HEK293 (cell line): ENCODE results near the gene NOX5.

Experiments used
- CTCF ChIA-PET: fragments of 350-600 bp; formaldehyde crosslinking; extraction: SDS; loops from one replicate; lab custom pipeline; 2021; ENCODE audit warnings: antibody characterized with exemption; lab: Yijun Ruan, JAX
- POLR2A ChIA-PET: fragments of 300-600 bp; formaldehyde crosslinking; extraction: SDS; loops from one replicate; lab custom pipeline; 2020; ENCODE audit warnings: antibody characterized with exemption, inconsistent platforms; lab: Yijun Ruan, JAX
- H3K27ac ChIP-seq: fragments of 200-500 bp; sonication (Bioruptor generic); 2 replicates; pipeline ENCODE4 v1.5.1; 2014; ENCODE audit warnings: low read depth, low read length, control low read depth, inconsistent platforms; ENCODE audit errors: extremely low read depth
- H3K36me3 ChIP-seq, 2 experiments: fragments of 200-500 bp in 1 of 2; sonication (Bioruptor generic) in 1 of 2; 1 replicate in 1 of 2; 2 replicates in 1 of 2; pipeline ENCODE4 v1.5.1; 2014 to 2017; ENCODE audit warnings: inconsistent platforms in 2 of 2, low read length in 2 of 2; ENCODE audit not compliant: control insufficient read depth in 2 of 2, insufficient read depth in 1 of 2
- H3K4me1 ChIP-seq: fragments of 200-500 bp; sonication (Bioruptor generic); 2 replicates; pipeline ENCODE4 v1.5.1; 2014; ENCODE audit warnings: mild to moderate bottlenecking, low read length, inconsistent platforms; ENCODE audit not compliant: control insufficient read depth, insufficient read depth
- H3K4me3 ChIP-seq: 2 replicates; pipeline ENCODE4 v1.5.1; 2011; ENCODE audit warnings: low read depth, mild to moderate bottlenecking, control low read depth, low read length, moderate library complexity
- H3K9me3 ChIP-seq: fragments of 200-500 bp; sonication (Bioruptor generic); 2 replicates; pipeline ENCODE4 v1.5.1; 2014; ENCODE audit warnings: low read depth, low read length, inconsistent platforms; ENCODE audit not compliant: control insufficient read depth, insufficient read depth
- GLI2 ChIP-seq: fragments of 450-650 bp; formaldehyde crosslinking; IDR thresholded peaks from 2 replicates; pipeline ENCODE4; 2017; ENCODE audit warnings: missing biosample characterization, missing genetic modification characterization, low read depth, borderline replicate concordance
- GLIS2 ChIP-seq: fragments of 450-650 bp; formaldehyde crosslinking; IDR thresholded peaks from 2 replicates; pipeline ENCODE4 v1.5.1; 2016; ENCODE audit warnings: missing biosample characterization, missing genetic modification characterization
- KLF16 ChIP-seq: fragments of 450-650 bp; formaldehyde crosslinking; IDR thresholded peaks from 2 replicates; pipeline ENCODE4 v1.5.1; 2017; ENCODE audit warnings: missing biosample characterization, missing genetic modification characterization
- TRIM28 ChIP-seq: IDR thresholded peaks from 2 replicates; pipeline ENCODE4 v1.6.1; 2011; ENCODE audit warnings: low read length, control low read depth, borderline replicate concordance
- ZBTB20 ChIP-seq: fragments of 450-650 bp; formaldehyde crosslinking; IDR thresholded peaks from 2 replicates; pipeline ENCODE4 v1.5.1; 2016; ENCODE audit warnings: missing biosample characterization, missing genetic modification characterization
- ZBTB8A ChIP-seq: fragments of 450-650 bp; formaldehyde crosslinking; IDR thresholded peaks from 2 replicates; pipeline ENCODE4 v1.5.1; 2016; ENCODE audit warnings: missing biosample characterization, missing genetic modification characterization
- ZNF10 ChIP-seq: fragments of 450-650 bp; formaldehyde crosslinking; IDR thresholded peaks from 2 replicates; pipeline ENCODE4 v1.5.1; 2017; ENCODE audit warnings: missing biosample characterization, missing genetic modification characterization
- ZNF157 ChIP-seq: fragments of 450-650 bp; formaldehyde crosslinking; IDR thresholded peaks from 2 replicates; pipeline ENCODE4 v1.5.1; 2016; ENCODE audit warnings: missing biosample characterization, missing genetic modification characterization
- ZNF214 ChIP-seq: fragments of 450-650 bp; formaldehyde crosslinking; IDR thresholded peaks from 2 replicates; pipeline ENCODE4 v1.5.1; 2017; ENCODE audit warnings: missing biosample characterization, mild to moderate bottlenecking, missing genetic modification characterization, borderline replicate concordance
- ZNF221 ChIP-seq: fragments of 450-650 bp; formaldehyde crosslinking; IDR thresholded peaks from 2 replicates; pipeline ENCODE4 v1.5.1; 2017; ENCODE audit warnings: missing biosample characterization, missing genetic modification characterization, borderline replicate concordance
- ZNF26 ChIP-seq: fragments of 450-650 bp; formaldehyde crosslinking; IDR thresholded peaks from 2 replicates; pipeline ENCODE4 v1.5.1; 2016; ENCODE audit warnings: missing biosample characterization, missing genetic modification characterization
- ZNF280D ChIP-seq: fragments of 450-650 bp; formaldehyde crosslinking; IDR thresholded peaks from 2 replicates; pipeline ENCODE4 v1.5.1; 2016; ENCODE audit warnings: missing biosample characterization, missing genetic modification characterization
- ZNF350 ChIP-seq: fragments of 450-650 bp; formaldehyde crosslinking; IDR thresholded peaks from 2 replicates; pipeline ENCODE4 v1.5.0; 2017; ENCODE audit warnings: missing biosample characterization, mild to moderate bottlenecking, missing genetic modification characterization
- ZNF354C ChIP-seq: fragments of 450-650 bp; formaldehyde crosslinking; IDR thresholded peaks from 2 replicates; pipeline ENCODE4 v1.5.1; 2016; ENCODE audit warnings: missing biosample characterization, missing genetic modification characterization, low read depth, borderline replicate concordance
- ZNF366 ChIP-seq: fragments of 450-650 bp; formaldehyde crosslinking; conservative IDR thresholded peaks from 2 replicates; pipeline ENCODE4 v1.5.1; 2016; ENCODE audit warnings: missing biosample characterization, missing genetic modification characterization
- ZNF37A ChIP-seq: fragments of 450-650 bp; IDR thresholded peaks from 2 replicates; pipeline ENCODE4 v1.5.1; 2018; ENCODE audit warnings: missing biosample characterization, missing genetic modification characterization
- ZNF394 ChIP-seq: fragments of 450-650 bp; formaldehyde crosslinking; IDR thresholded peaks from 2 replicates; pipeline ENCODE4 v1.5.1; 2016; ENCODE audit warnings: missing biosample characterization, missing genetic modification characterization, mild to moderate bottlenecking, moderate library complexity, borderline replicate concordance
- ZNF596 ChIP-seq: fragments of 450-650 bp; IDR thresholded peaks from 2 replicates; pipeline ENCODE4 v1.5.0; 2018; ENCODE audit warnings: missing biosample characterization, mild to moderate bottlenecking, missing genetic modification characterization, moderate library complexity
- ZNF629 ChIP-seq: fragments of 450-650 bp; formaldehyde crosslinking; IDR thresholded peaks from 2 replicates; pipeline ENCODE4 v1.5.1; 2017; ENCODE audit warnings: missing biosample characterization, missing genetic modification characterization
- ZNF658 ChIP-seq: fragments of 450-650 bp; formaldehyde crosslinking; IDR thresholded peaks from 2 replicates; pipeline ENCODE4; 2016; ENCODE audit warnings: missing biosample characterization, missing genetic modification characterization
- ZNF670 ChIP-seq: fragments of 450-650 bp; formaldehyde crosslinking; IDR thresholded peaks from 2 replicates; pipeline ENCODE4 v1.5.1; 2016; ENCODE audit warnings: missing biosample characterization, missing genetic modification characterization, low read depth
- ZNF776 ChIP-seq: fragments of 450-650 bp; formaldehyde crosslinking; IDR thresholded peaks from 2 replicates; pipeline ENCODE4 v1.5.0; 2017; ENCODE audit warnings: missing biosample characterization, missing genetic modification characterization, borderline replicate concordance
- ZSCAN16 ChIP-seq: fragments of 450-650 bp; formaldehyde crosslinking; IDR thresholded peaks from 2 replicates; pipeline ENCODE4 v1.5.1; 2016; ENCODE audit warnings: missing biosample characterization, missing genetic modification characterization
- ZSCAN30 ChIP-seq: fragments of 450-650 bp; IDR thresholded peaks from 2 replicates; pipeline ENCODE4 v1.5.1; 2018; ENCODE audit warnings: missing biosample characterization, mild to moderate bottlenecking, missing genetic modification characterization, moderate library complexity
- TF ChIP-seq, protein P1 (sequence below): fragments of 450-650 bp; formaldehyde crosslinking; IDR thresholded peaks from 2 replicates; pipeline ENCODE4 v1.5.1; 2016; ENCODE audit warnings: missing biosample characterization, missing genetic modification characterization
- TF ChIP-seq, protein P2 (sequence below): fragments of 450-650 bp; formaldehyde crosslinking; optimal IDR thresholded peaks from 2 replicates; pipeline ENCODE3; 2016; ENCODE audit warnings: missing biosample characterization, mild to moderate bottlenecking, missing genetic modification characterization
- TF ChIP-seq, protein P3 (sequence below): fragments of 450-650 bp; formaldehyde crosslinking; IDR thresholded peaks from 2 replicates; pipeline ENCODE4 v1.5.1; 2016; ENCODE audit warnings: missing biosample characterization, missing genetic modification characterization
- TF ChIP-seq, protein P4 (sequence below): fragments of 450-650 bp; IDR thresholded peaks from 2 replicates; pipeline ENCODE4 v1.5.1; 2018; ENCODE audit warnings: missing biosample characterization, mild to moderate bottlenecking, missing genetic modification characterization

NOX5 gene

DNA sequence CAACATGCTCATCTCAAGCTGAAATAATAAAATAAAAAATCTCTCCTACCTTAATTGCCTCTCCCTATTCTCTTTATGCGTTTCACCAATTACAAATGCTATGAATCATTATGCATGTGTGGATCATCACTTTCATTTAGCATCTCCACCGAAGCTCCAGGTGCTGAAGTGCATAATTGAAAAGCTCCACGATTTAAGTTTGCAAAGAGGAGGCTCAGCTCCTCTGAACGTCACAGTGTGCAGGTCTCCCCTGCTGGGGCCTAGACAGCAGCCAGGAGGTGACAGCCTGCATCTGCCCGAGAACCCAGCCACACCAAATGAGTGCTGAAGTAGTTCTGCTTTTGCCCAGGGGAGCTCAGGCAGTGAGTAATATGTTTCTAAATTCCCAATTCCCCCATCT, 85.4 kb downstream of the NOX5 start:
- Histone ChIP-seq H3K36me3 (no peaks in the 10 kb centered on the region), H3K9me3 (no peaks in the 10 kb centered on the region), H3K4me3 (no peak overlapping the region), H3K4me1 (no peaks in the 10 kb centered on the region), H3K27ac (no peak overlapping the region)
- ChIA-PET CTCF (no interaction called here), POLR2A (no interaction called here)
- TF ChIP-seq, protein P1, sequence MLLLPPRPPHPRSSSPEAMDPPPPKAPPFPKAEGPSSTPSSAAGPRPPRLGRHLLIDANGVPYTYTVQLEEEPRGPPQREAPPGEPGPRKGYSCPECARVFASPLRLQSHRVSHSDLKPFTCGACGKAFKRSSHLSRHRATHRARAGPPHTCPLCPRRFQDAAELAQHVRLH (tag by site-specific recombination), result no peak
- TF ChIP-seq ZNF37A (tag by site-specific recombination), result no peak
- no peak for TF ChIP-seq ZNF658 (tag by site-specific recombination)
- no peak for TF ChIP-seq ZNF221 (tag by site-specific recombination)
- TF ChIP-seq GLI2 (tag by site-specific recombination), result no peak
- TF ChIP-seq, protein P2, sequence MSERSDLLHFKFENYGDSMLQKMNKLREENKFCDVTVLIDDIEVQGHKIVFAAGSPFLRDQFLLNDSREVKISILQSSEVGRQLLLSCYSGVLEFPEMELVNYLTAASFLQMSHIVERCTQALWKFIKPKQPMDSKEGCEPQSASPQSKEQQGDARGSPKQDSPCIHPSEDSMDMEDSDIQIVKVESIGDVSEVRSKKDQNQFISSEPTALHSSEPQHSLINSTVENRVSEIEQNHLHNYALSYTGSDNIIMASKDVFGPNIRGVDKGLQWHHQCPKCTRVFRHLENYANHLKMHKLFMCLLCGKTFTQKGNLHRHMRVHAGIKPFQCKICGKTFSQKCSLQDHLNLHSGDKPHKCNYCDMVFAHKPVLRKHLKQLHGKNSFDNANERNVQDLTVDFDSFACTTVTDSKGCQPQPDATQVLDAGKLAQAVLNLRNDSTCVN, result no peak
- TF ChIP-seq ZNF776, result no peak
- no peak for TF ChIP-seq ZNF629
- no peak for TF ChIP-seq ZNF394 (tag by site-specific recombination)
- TF ChIP-seq TRIM28, result no peak
- TF ChIP-seq ZNF670 (tag by site-specific recombination), result no peak
- TF ChIP-seq GLIS2, result no peak
- no peak for TF ChIP-seq ZBTB20 (tag by site-specific recombination)
- no peak for TF ChIP-seq ZSCAN30 (tag by site-specific recombination)
- no peak for TF ChIP-seq ZNF596 (tag by site-specific recombination)
- TF ChIP-seq ZNF214 (tag by site-specific recombination), result no peak
- no peak for TF ChIP-seq KLF16

DNA sequence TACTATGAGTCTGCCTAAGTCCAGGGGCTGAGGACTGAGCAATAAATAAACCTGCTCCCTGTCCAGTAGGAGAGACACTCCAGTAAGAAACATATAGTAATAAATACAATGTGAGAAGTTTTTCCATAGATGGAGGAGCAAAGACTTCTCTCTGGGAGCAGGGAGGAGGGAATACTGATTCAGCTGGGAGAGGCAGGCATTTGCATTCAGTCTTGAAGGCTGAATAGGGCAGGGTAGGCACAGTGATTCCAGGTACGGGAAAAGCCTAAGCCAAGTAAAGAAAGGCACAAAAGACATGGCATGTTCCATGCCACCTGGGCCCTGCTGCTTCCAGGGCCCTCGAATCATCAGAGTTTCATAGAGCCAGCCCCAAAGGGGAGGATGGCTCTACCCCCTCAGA, 86.3 kb downstream of the NOX5 start:
- no peaks in the 10 kb centered on the region for H3K36me3 ChIP-seq
- TF ChIP-seq ZNF10 (no peak), ZNF366 (tag by site-specific recombination) (no peak), ZNF350 (tag by site-specific recombination) (no peak), ZNF280D (tag by site-specific recombination) (no peak), ZNF26 (no peak), ZNF157 (tag by site-specific recombination) (no peak), ZSCAN16 (tag by site-specific recombination) (no peak), ZBTB8A (tag by site-specific recombination) (no peak), ZNF354C (no peak)
- TF ChIP-seq, protein P3, sequence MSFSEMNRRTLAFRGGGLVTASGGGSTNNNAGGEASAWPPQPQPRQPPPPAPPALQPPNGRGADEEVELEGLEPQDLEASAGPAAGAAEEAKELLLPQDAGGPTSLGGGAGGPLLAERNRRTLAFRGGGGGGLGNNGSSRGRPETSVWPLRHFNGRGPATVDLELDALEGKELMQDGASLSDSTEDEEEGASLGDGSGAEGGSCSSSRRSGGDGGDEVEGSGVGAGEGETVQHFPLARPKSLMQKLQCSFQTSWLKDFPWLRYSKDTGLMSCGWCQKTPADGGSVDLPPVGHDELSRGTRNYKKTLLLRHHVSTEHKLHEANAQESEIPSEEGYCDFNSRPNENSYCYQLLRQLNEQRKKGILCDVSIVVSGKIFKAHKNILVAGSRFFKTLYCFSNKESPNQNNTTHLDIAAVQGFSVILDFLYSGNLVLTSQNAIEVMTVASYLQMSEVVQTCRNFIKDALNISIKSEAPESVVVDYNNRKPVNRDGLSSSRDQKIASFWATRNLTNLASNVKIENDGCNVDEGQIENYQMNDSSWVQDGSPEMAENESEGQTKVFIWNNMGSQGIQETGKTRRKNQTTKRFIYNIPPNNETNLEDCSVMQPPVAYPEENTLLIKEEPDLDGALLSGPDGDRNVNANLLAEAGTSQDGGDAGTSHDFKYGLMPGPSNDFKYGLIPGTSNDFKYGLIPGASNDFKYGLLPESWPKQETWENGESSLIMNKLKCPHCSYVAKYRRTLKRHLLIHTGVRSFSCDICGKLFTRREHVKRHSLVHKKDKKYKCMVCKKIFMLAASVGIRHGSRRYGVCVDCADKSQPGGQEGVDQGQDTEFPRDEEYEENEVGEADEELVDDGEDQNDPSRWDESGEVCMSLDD (tag by site-specific recombination), result no peak
- TF ChIP-seq, protein P4, sequence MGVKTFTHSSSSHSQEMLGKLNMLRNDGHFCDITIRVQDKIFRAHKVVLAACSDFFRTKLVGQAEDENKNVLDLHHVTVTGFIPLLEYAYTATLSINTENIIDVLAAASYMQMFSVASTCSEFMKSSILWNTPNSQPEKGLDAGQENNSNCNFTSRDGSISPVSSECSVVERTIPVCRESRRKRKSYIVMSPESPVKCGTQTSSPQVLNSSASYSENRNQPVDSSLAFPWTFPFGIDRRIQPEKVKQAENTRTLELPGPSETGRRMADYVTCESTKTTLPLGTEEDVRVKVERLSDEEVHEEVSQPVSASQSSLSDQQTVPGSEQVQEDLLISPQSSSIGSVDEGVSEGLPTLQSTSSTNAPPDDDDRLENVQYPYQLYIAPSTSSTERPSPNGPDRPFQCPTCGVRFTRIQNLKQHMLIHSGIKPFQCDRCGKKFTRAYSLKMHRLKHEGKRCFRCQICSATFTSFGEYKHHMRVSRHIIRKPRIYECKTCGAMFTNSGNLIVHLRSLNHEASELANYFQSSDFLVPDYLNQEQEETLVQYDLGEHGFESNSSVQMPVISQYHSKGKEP, result no peak
- H3K9me3 ChIP-seq, result no peaks in the 10 kb centered on the region
- no peaks in the 10 kb centered on the region for H3K4me1 ChIP-seq
- ChIA-PET CTCF (no interaction called here), POLR2A (no interaction called here)
- H3K4me3 ChIP-seq, result no peak overlapping the region
- no peak overlapping the region for H3K27ac ChIP-seq
